Body of pancreas (tissue), 4 donors: ENCODE data around the gene CIROP. TPM values are rescaled to one million over a fixed set of nuclear protein-coding genes. Genes with fewer than 3 reads are reported as not detected.

Experiments used
- ATAC-seq: fragments of 150-250 bp; one replicate; pipeline ENCODE4 v1.9.1; 2016
- DNase-seq, 4 donors: peaks; one replicate each; pipeline ENCODE4 v3.0.0-alpha.2; 2019
- H3K27ac ChIP-seq, 4 donors: fragments of 200-600 bp; sonication (generic); 1 replicate in 3 of 4; 2 replicates in 1 of 4; pipeline versions ENCODE4 v1.5.1 to v1.6.1; 2016 to 2019; ENCODE audit warnings: mild to moderate bottlenecking in 1 of 4, mixed read lengths in 1 of 4, moderate library complexity in 1 of 4
- H3K27me3 ChIP-seq, 2 donors: fragments of 200-600 bp; sonication (generic); one replicate each; pipeline ENCODE4 v1.6.0; 2016; ENCODE audit warnings: mild to moderate bottlenecking in 1 of 2
- H3K36me3 ChIP-seq, 2 donors: fragments of 200-600 bp; sonication (generic); replicated peaks in 1 of 2; 2 replicates each; pipeline ENCODE4 v1.5.1; 2016; ENCODE audit warnings: low read depth in 2 of 2; ENCODE audit not compliant: insufficient read depth in 1 of 2
- H3K4me1 ChIP-seq: fragments of 200-600 bp; sonication (generic); one replicate; pipeline ENCODE4 v1.6.0; 2016
- H3K4me3 ChIP-seq, 2 donors: fragments of 200-600 bp; sonication (generic); 1 replicate in 1 of 2; 2 replicates in 1 of 2; pipeline ENCODE4 v1.5.1; 2016 to 2019
- H3K9me3 ChIP-seq, 3 donors: fragments of 200-600 bp; sonication (generic); 1 replicate in 2 of 3; 2 replicates in 1 of 3; pipeline ENCODE4 v1.5.1; 2016
- CTCF ChIP-seq, 7 experiments: fragments of 450-650 bp in 4 of 7; fragments of 200-600 bp in 3 of 7; sonication (generic) in 3 of 7; IDR thresholded peaks; one replicate each; pipeline ENCODE4 v1.5.1; 2016 to 2019; ENCODE audit warnings: antibody characterized with exemption in 7 of 7
- POLR2A ChIP-seq, 3 donors: fragments of 450-650 bp; IDR thresholded peaks; one replicate each; pipeline ENCODE4 v1.6.1; 2016; ENCODE audit warnings: antibody characterized with exemption in 3 of 3, mild to moderate bottlenecking in 2 of 3
- WGBS, 2 donors: methylation state at CpG; one replicate each; pipeline ENCODE4 v1.1.5; 2017; 5-methylcytosine and 5-hydroxymethylcytosine counted together
- intact Hi-C: fragments of 100-400 bp; cut with DNase I; formaldehyde crosslinking; loops from one replicate; pipeline ENCODE4 v1.15.1; 2023
- total RNA-seq, 2 donors: library from RNA; depleted of rRNA; stranded (reverse); fragments of >200 nt; gene quantifications; one replicate each; pipeline ENCODE4 v1.1.0, GENCODE V29; 2016

CIROP gene
- total RNA-seq, 2 donors from 2014 or later: not detected

- DNase-seq (no peak), ATAC-seq (no peak)
- intact Hi-C loops: no loop called here
- no peaks in the 10 kb centered on the region for H3K27me3 ChIP-seq
- 69 to 73% methylated on average over 12 to 14 of the region's 14 CpGs for WGBS, 2 donors
- H3K4me3 ChIP-seq: no peak overlapping the region
- H3K4me1 ChIP-seq: peaks cover 28% of the 10 kb centered on the region
- H3K36me3 ChIP-seq: peaks cover 6 to 30% of the 10 kb centered on the region in 2 donors
- H3K27ac ChIP-seq: peak overlapping the region in 1 of 4 donors; percentile 11
- TF ChIP-seq POLR2A (IDR thresholded peaks at IDR 0.05): no peak
- no peak for TF ChIP-seq CTCF (IDR thresholded peaks at IDR 0.05)
- no peaks in the 10 kb centered on the region for H3K9me3 ChIP-seq
These were observed 36.7 kb downstream of the CIROP start for GRCh38 chr14:23067847-23068788.

- Histone ChIP-seq H3K4me3 (no peak overlapping the region), H3K36me3 (peaks cover 6 to 32% of the 10 kb centered on the region in 2 donors)
- no peak for DNase-seq
These were observed 37.7 kb downstream of the CIROP start for GRCh38 chr14:23066855-23067744.

GRCh38 chr14:23066368-23066767 lies 38.4 kb downstream of the CIROP start:
- DNase-seq (no peak), ATAC-seq (no peak)
- Histone ChIP-seq H3K4me1 (peaks cover 21% of the 10 kb centered on the region), H3K4me3 (no peak overlapping the region), H3K36me3 (peaks cover 6 to 32% of the 10 kb centered on the region in 2 donors), H3K9me3 (no peaks in the 10 kb centered on the region), H3K27me3 (no peaks in the 10 kb centered on the region), H3K27ac (no peak overlapping the region)
- 75 to 83% methylated on average over 3 of the region's 3 CpGs for WGBS, 2 donors
- intact Hi-C loops: no loop called here
- no peak for TF ChIP-seq POLR2A (IDR thresholded peaks at IDR 0.05)
- TF ChIP-seq CTCF (IDR thresholded peaks at IDR 0.05): no peak

More at GRCh38 chr14:23066855-23067744, 37.7 kb downstream of the CIROP start:
- Histone ChIP-seq H3K27me3 (no peaks in the 10 kb centered on the region), H3K9me3 (no peaks in the 10 kb centered on the region), H3K27ac (no peak overlapping the region), H3K4me1 (peaks cover 26% of the 10 kb centered on the region)
- WGBS, 2 donors: 83 to 89% methylated on average over 20 to 22 of the region's 23 CpGs
- intact Hi-C loops: no loop called here
- no peak for ATAC-seq
- TF ChIP-seq POLR2A (IDR thresholded peaks at IDR 0.05) (no peak), CTCF (IDR thresholded peaks at IDR 0.05) (no peak)

GRCh38 chr14:23063601-23064000 lies 41.2 kb downstream of the CIROP start:
- Histone ChIP-seq H3K36me3 (peaks cover 17 to 47% of the 10 kb centered on the region in 2 donors), H3K27ac (no peak overlapping the region)
- intact Hi-C loops: no loop called here

More at GRCh38 chr14:23063601-23064000, 41.2 kb downstream of the CIROP start:
- TF ChIP-seq POLR2A (IDR thresholded peaks at IDR 0.05): no peak
- no peak for TF ChIP-seq CTCF (IDR thresholded peaks at IDR 0.05)
- DNase-seq (no peak), ATAC-seq (no peak)
- Histone ChIP-seq H3K27me3 (no peaks in the 10 kb centered on the region), H3K4me1 (peaks cover 11% of the 10 kb centered on the region), H3K9me3 (no peaks in the 10 kb centered on the region), H3K4me3 (no peak overlapping the region)
- WGBS, 2 donors: 87 to 88% methylated on average over 5 of the region's 5 CpGs
